GM23248 (cell line): ENCODE data around the gene SETD5. TPM values are rescaled to one million over a fixed set of nuclear protein-coding genes. Genes with fewer than 3 reads are reported as not detected.
A peak's percentile ranks its signal among the peaks of the same experiment; 100 is the strongest.

Experiments used
- DNase-seq: peaks from one replicate; pipeline ENCODE4 v3.0.0-alpha.2; 2015
- H2AFZ ChIP-seq: fragments of 200-600 bp; sonication (generic); 2 replicates; pipeline ENCODE4 v1.6.1; 2016; ENCODE audit warnings: antibody characterized with exemption
- H3F3A ChIP-seq: fragments of 200-600 bp; sonication (generic); 2 replicates; pipeline ENCODE4 v1.6.1; 2016; ENCODE audit warnings: mild to moderate bottlenecking, antibody characterized with exemption, mixed run types; ENCODE audit not compliant: insufficient read depth
- H3K27ac ChIP-seq: fragments of 200-600 bp; sonication (generic); 2 replicates; pipeline ENCODE4 v1.5.1; 2016; ENCODE audit warnings: mild to moderate bottlenecking
- H3K27me3 ChIP-seq: fragments of 200-600 bp; sonication (generic); replicated peaks from 2 replicates; pipeline ENCODE4 v1.6.1; 2016; ENCODE audit warnings: mild to moderate bottlenecking; ENCODE audit not compliant: insufficient read depth
- H3K36me3 ChIP-seq: fragments of 200-600 bp; sonication (generic); 2 replicates; pipeline ENCODE4 v1.6.1; 2016; ENCODE audit warnings: low read depth, mild to moderate bottlenecking
- H3K4me1 ChIP-seq: fragments of 200-600 bp; sonication (generic); 2 replicates; pipeline ENCODE4 v1.6.1; 2016; ENCODE audit warnings: mild to moderate bottlenecking; ENCODE audit not compliant: insufficient read depth
- H3K4me2 ChIP-seq: fragments of 200-600 bp; sonication (generic); one replicate; pipeline ENCODE4 v1.6.1; 2016; ENCODE audit warnings: mild to moderate bottlenecking; ENCODE audit not compliant: unreplicated experiment
- H3K4me3 ChIP-seq: fragments of 200-600 bp; sonication (generic); 2 replicates; pipeline ENCODE4 v1.5.1; 2016; ENCODE audit warnings: mild to moderate bottlenecking
- H3K79me2 ChIP-seq: fragments of 200-600 bp; sonication (generic); 2 replicates; pipeline ENCODE4 v1.6.1; 2016; ENCODE audit warnings: mild to moderate bottlenecking; ENCODE audit not compliant: insufficient read depth
- H3K9ac ChIP-seq: fragments of 200-600 bp; sonication (generic); 2 replicates; pipeline ENCODE4 v1.6.1; 2016; ENCODE audit warnings: mild to moderate bottlenecking
- H3K9me2 ChIP-seq: fragments of 200-600 bp; sonication (generic); 2 replicates; pipeline ENCODE4 v1.6.1; 2016; ENCODE audit warnings: mixed run types, mild to moderate bottlenecking, moderate library complexity; ENCODE audit not compliant: insufficient read depth
- H3K9me3 ChIP-seq: fragments of 200-600 bp; sonication (generic); one replicate; pipeline ENCODE4 v1.6.1; 2017; ENCODE audit warnings: low read depth
- H4K20me1 ChIP-seq: fragments of 200-600 bp; sonication (generic); 2 replicates; pipeline ENCODE4 v1.6.0; 2016; ENCODE audit not compliant: insufficient read depth
- EZH2 ChIP-seq: fragments of 200-600 bp; sonication (generic); IDR thresholded peaks from 2 replicates; pipeline ENCODE4 v1.6.1; 2018; ENCODE audit warnings: antibody characterized with exemption, mild to moderate bottlenecking; ENCODE audit not compliant: insufficient read depth, poor library complexity, severe bottlenecking
- EZH2phosphoT487 ChIP-seq: fragments of 200-600 bp; sonication (generic); IDR thresholded peaks from 2 replicates; pipeline ENCODE4 v1.6.1; 2018; ENCODE audit warnings: antibody characterized with exemption, moderate library complexity, mild to moderate bottlenecking, low read depth; ENCODE audit not compliant: insufficient read depth
- WGBS, 2 experiments: methylation state at CpG; one replicate each; pipeline ENCODE4 v1.1.6; 2015 to 2017; ENCODE audit warnings: low lambda C conversion rate in 2 of 2, low coverage in 1 of 2; ENCODE audit errors: missing lambda C conversion rate in 2 of 2; 5-methylcytosine and 5-hydroxymethylcytosine counted together
- in situ Hi-C: fragments of 300-500 bp; cut with MboI; formaldehyde crosslinking; loops from 2 replicates; pipeline ENCODE4 v1.15.0; 2020
- polyA plus RNA-seq: library from polyadenylated mRNA; unstranded; fragments of >200 nt; fragmentation: Nextera tagmentation; extraction: Ambion mirVana; gene quantifications from 2 replicates; pipeline ENCODE4 v1.2.1, GENCODE V29; 2016
- total RNA-seq: library from RNA; depleted of rRNA; stranded (reverse); fragments of >200 nt; shearing (Covaris generic); gene quantifications from 2 replicates; pipeline ENCODE4 v1.2.3, GENCODE V29; 2014

Gene SETD5
- total and polyA plus RNA-seq, 2 experiments from 2014 or later: 35.0 to 45.0 TPM

DNA sequence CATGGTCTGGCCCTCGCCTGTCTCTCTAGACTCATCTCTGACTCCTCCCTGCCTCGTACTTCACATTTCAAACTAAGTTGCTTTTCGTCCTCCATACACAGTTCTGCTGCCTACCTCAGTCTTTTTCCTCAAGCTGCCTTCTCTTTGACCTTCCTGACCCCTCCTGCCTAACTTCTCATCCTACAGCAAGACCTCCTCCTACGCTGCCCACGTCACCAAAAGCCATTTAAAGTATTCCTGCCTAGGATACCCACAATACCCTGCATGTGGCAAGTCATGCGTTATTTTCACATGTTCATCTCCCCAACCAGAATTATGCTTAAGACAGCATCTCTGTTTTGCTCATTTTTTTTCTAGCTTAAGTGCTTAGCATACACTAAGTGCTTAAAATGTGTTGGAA lies 99.5 kb downstream of the SETD5 start:
- Histone ChIP-seq H3K79me2 (no peaks in the 10 kb centered on the region), H2AFZ (no peak overlapping the region), H3K27me3 (no peaks in the 10 kb centered on the region), H3K36me3 (no peaks in the 10 kb centered on the region), H3K9me2 (no peaks in the 10 kb centered on the region), H3K27ac (no peak overlapping the region), H3K4me3 (no peak overlapping the region), H3K9me3 (no peaks in the 10 kb centered on the region), H4K20me1 (no peaks in the 10 kb centered on the region), H3F3A (0 out of 2 replicates have a peak, but pooled peaks cover 13% of the 10 kb centered on the region), H3K9ac (no peak overlapping the region), H3K4me2 (no peak overlapping the region), H3K4me1 (peaks cover 18% of the 10 kb centered on the region)
- TF ChIP-seq EZH2phosphoT487: no peak
- TF ChIP-seq EZH2: no peak
- DNase-seq: no peak
- in situ Hi-C loops: no loop called here
- 67 to 75% methylated on average over 6 of the region's 6 CpGs for WGBS, 2 experiments

DNA sequence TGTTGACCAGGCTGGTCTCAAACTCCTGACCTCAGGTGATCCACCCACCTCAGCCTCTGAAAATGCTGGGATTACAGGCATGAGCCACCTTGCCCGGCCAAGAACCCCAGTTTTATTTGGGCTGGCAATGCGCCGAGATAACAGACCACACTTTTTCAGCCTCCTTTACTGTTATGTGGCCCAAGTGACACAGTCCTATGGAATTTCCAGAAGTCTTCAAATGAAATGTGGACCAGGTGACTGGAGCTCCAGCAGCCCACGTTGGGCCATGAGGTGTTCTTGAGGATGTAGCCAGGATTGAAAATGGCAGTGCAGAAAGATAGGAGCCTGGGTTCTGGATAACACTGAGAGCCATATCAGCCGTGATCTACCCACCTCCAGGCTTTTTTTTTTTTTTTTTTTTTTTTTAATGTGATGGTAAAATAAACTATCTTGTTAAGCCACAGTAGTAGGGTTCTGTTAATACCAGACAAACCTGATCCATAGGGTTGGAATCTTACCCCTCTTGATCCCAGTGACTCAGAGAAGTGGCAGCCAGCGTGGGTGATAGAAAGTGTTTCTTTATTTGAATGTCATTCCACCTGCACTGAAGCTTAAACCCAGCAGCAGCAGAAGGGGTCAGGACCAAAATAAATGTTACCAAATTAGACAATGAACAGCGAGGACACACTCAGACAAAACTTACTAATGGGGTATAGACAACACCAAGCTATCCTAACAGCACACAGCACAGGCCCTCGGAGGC lies 100.6 kb downstream of the SETD5 start:
- TF ChIP-seq EZH2phosphoT487: no peak
- no peak for TF ChIP-seq EZH2
- Histone ChIP-seq H2AFZ (no peak overlapping the region), H3K9me3 (no peaks in the 10 kb centered on the region), H3K4me3 (no peak overlapping the region), H3K4me1 (peaks cover 18% of the 10 kb centered on the region), H3F3A (0 out of 2 replicates have a peak, but pooled peaks cover 13% of the 10 kb centered on the region), H3K9ac (no peak overlapping the region), H3K36me3 (no peaks in the 10 kb centered on the region), H3K4me2 (no peak overlapping the region), H3K27me3 (no peaks in the 10 kb centered on the region), H3K9me2 (no peaks in the 10 kb centered on the region), H3K27ac (no peak overlapping the region), H3K79me2 (no peaks in the 10 kb centered on the region), H4K20me1 (no peaks in the 10 kb centered on the region)
- in situ Hi-C loops: no loop called here
- WGBS, 2 experiments: 67 to 72% methylated on average over 8 of the region's 8 CpGs
- peak; percentile 53 for DNase-seq

DNA sequence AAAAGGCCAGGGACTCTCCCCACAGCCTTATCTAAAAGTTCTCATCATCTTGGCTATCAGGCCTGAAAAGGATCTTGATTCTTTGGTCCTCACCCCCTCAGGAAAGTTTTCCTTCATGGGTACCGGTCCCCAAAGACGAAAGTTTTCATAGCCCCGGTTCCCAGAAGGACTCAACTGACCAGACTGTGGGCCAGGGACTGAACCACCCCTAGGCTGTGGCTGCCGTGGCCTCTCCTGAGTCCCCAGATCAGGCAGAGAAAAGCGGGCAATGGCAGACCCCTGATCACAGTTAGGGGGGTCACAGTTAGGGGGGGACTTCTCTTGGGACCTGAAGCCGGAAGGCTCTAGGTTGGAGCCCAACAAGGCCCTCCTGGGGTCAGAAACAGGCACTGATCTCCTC lies 101.4 kb downstream of the SETD5 start:
- no peaks in the 10 kb centered on the region for H3K79me2 ChIP-seq
- H3K27ac ChIP-seq: no peak overlapping the region
- H3K4me1 ChIP-seq: peaks cover 18% of the 10 kb centered on the region
- H3F3A ChIP-seq: 0 out of 2 replicates have a peak, but pooled peaks cover 13% of the 10 kb centered on the region
- H3K4me3 ChIP-seq: no peak overlapping the region
- in situ Hi-C loops: no loop called here
- no peak for DNase-seq
- H3K9ac ChIP-seq: no peak overlapping the region
- no peak overlapping the region for H3K4me2 ChIP-seq
- WGBS, 2 experiments: 78 to 79% methylated on average over 6 of the region's 6 CpGs
- H4K20me1 ChIP-seq: no peaks in the 10 kb centered on the region
- TF ChIP-seq EZH2phosphoT487: no peak
- no peak for TF ChIP-seq EZH2
- H2AFZ ChIP-seq: no peak overlapping the region
- no peaks in the 10 kb centered on the region for H3K9me3 ChIP-seq
- H3K27me3 ChIP-seq: no peaks in the 10 kb centered on the region
- H3K9me2 ChIP-seq: no peaks in the 10 kb centered on the region
- no peaks in the 10 kb centered on the region for H3K36me3 ChIP-seq

DNA sequence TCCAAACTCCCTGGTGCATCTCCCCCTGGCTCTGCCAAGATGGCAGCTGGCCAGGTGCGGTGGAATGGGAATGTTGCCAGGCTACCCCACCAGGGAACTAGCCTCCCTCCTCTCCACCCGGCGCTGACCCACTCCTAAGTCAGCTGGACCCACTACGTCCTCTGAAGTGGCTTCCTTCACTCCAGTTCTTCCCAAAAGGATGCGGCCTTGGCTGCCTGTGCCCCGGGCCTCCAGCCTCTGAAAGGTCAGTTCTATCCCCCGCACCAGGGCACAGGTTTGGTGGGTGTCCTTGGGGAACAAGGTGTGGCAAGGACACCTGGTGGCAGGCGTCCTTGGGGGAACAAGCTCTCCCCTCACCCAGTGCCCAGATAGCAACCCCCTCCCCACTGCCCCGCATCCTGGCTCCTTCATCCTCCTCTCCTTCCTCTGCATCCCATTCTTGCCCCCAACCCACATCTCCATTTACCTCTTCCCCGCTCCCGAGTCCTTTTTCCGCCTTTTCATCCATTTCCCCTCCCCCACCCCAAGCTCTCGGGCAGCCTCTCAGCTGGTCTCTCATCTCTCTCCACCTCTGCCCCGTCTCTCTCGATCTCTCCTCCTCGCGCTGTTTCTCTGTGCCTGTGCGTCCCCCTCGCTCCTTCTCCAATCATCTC lies 102.2 kb downstream of the SETD5 start:
- Histone ChIP-seq H4K20me1 (no peaks in the 10 kb centered on the region), H3K4me1 (peaks cover 18% of the 10 kb centered on the region), H3K9me3 (no peaks in the 10 kb centered on the region), H3K4me2 (no peak overlapping the region), H3K79me2 (no peaks in the 10 kb centered on the region), H3F3A (0 out of 2 replicates have a peak, but pooled peaks cover 13% of the 10 kb centered on the region), H3K4me3 (no peak overlapping the region), H3K9me2 (no peaks in the 10 kb centered on the region), H3K36me3 (no peaks in the 10 kb centered on the region), H3K27ac (no peak overlapping the region), H3K9ac (no peak overlapping the region), H3K27me3 (no peaks in the 10 kb centered on the region), H2AFZ (no peak overlapping the region)
- DNase-seq: peak; percentile 35
- in situ Hi-C loops: no loop called here
- TF ChIP-seq EZH2phosphoT487 (no peak), EZH2 (no peak)
- WGBS, 2 experiments: 20 to 30% methylated on average over 13 to 18 of the region's 19 CpGs
